T-cell (primary cell): Measurements from ENCODE around the gene PHF21A. TPM values are rescaled to one million over a fixed set of nuclear protein-coding genes. Genes with fewer than 3 reads are reported as not detected.

Experiments
- ATAC-seq, 4 experiments: fragments of 200-7000 bp in 3 of 4; fragments of 150-1000 bp in 1 of 4; cut with Tn5 transposase; replicated peaks in 1 of 4; 1 replicate in 3 of 4; 2 replicates in 1 of 4; pipeline ENCODE4 v1.10.0; 2021; ENCODE audit warnings: moderate library complexity in 3 of 4, mild to moderate bottlenecking in 2 of 4, moderate number of reproducible peaks in 1 of 4
- CTCF ChIA-PET, 2 donors: fragments of 300-600 bp; sonication (Branson Sonifier 250); formaldehyde crosslinking; loops; one replicate each; lab custom pipeline; 2022; ENCODE audit warnings: antibody characterized with exemption in 2 of 2; lab: Charles Lee
- POLR2A ChIA-PET, 2 donors: fragments of 300-600 bp; sonication (Branson Sonifier 250); formaldehyde crosslinking; loops; one replicate each; lab custom pipeline; 2022; ENCODE audit warnings: antibody characterized with exemption in 2 of 2; lab: Charles Lee
- DNase-seq, 35 experiments: peaks; one replicate each; pipeline versions ENCODE4 v3.0.0 to v3.0.0-alpha.2; 2013 to 2023
- H3K27ac ChIP-seq: one replicate; pipeline ENCODE4 v1.5.1; 2013; ENCODE audit warnings: low read length
- H3K27me3 ChIP-seq, 2 experiments: replicated peaks in 1 of 2; 1 replicate in 1 of 2; 2 replicates in 1 of 2; pipeline versions ENCODE4 v1.6.1 to v1.7.0; 2013; ENCODE audit warnings: low read length in 1 of 2, mixed read lengths in 1 of 2; ENCODE audit not compliant: control insufficient read depth in 2 of 2, insufficient read depth in 2 of 2; ENCODE audit errors: extremely low read depth in 1 of 2
- H3K36me3 ChIP-seq, 2 donors: 1 replicate in 1 of 2; 2 replicates in 1 of 2; pipeline versions ENCODE4 v1.6.1 to v1.7.0; 2013; ENCODE audit warnings: low read length in 1 of 2; ENCODE audit not compliant: control insufficient read depth in 2 of 2, insufficient read depth in 1 of 2; ENCODE audit errors: extremely low read depth in 1 of 2
- H3K4me1 ChIP-seq, 2 experiments: 1 replicate in 1 of 2; 2 replicates in 1 of 2; pipeline versions ENCODE4 v1.6.1 to v1.7.0; 2013; ENCODE audit warnings: low read length in 2 of 2, mixed read lengths in 1 of 2; ENCODE audit not compliant: insufficient read depth in 2 of 2, control insufficient read depth in 1 of 2; ENCODE audit errors: extremely low read depth in 1 of 2
- H3K4me3 ChIP-seq, 2 donors: 1 replicate in 1 of 2; 2 replicates in 1 of 2; pipeline versions ENCODE4 v1.5.1 to v1.7.0; 2013; ENCODE audit warnings: mild to moderate bottlenecking in 2 of 2, low read length in 1 of 2, moderate library complexity in 1 of 2; ENCODE audit not compliant: control insufficient read depth in 1 of 2; ENCODE audit errors: extremely low read depth in 1 of 2
- H3K9me3 ChIP-seq: 2 replicates; pipeline ENCODE4 v1.7.0; 2013
- H3K27ac Mint-ChIP-seq, 2 donors: one replicate each; pipeline ENCODE4 v1.8.0; 2020 to 2021; ENCODE audit warnings: mild to moderate bottlenecking in 2 of 2, mixed read lengths in 2 of 2
- H3K27me3 Mint-ChIP-seq, 2 donors: one replicate each; pipeline ENCODE4 v1.8.0; 2021 to 2022; ENCODE audit warnings: mixed read lengths in 2 of 2
- H3K36me3 Mint-ChIP-seq: one replicate; pipeline ENCODE4 v1.8.0; 2021; ENCODE audit warnings: mixed read lengths
- H3K4me1 Mint-ChIP-seq, 3 donors: one replicate each; pipeline ENCODE4 v1.8.0; 2020 to 2022; ENCODE audit warnings: mixed read lengths in 3 of 3, mild to moderate bottlenecking in 1 of 3
- H3K4me3 Mint-ChIP-seq, 3 donors: one replicate each; pipeline ENCODE4 v1.8.0; 2020 to 2022; ENCODE audit warnings: mild to moderate bottlenecking in 3 of 3, mixed read lengths in 3 of 3, moderate library complexity in 3 of 3
- H3K9me3 Mint-ChIP-seq, 3 donors: one replicate each; pipeline ENCODE4 v1.8.0; 2020 to 2022; ENCODE audit warnings: mixed read lengths in 3 of 3
- WGBS: methylation state at CpG from one replicate; pipeline ENCODE4 v1.1.5; 2013; ENCODE audit warnings: missing lambda C conversion rate; ENCODE audit not compliant: insufficient coverage; 5-methylcytosine and 5-hydroxymethylcytosine counted together
- total RNA-seq, 35 experiments: library from RNA in 6 of 35; stranded (reverse) in 6 of 35; fragments of 120-200 nt in 1 of 35; gene quantifications; one replicate each; pipeline versions ENCODE4 v1.2.1 to v1.2.4 and lab custom pipeline; 2013 to 2026

PHF21A gene
- total RNA-seq, 5 donors from 2014 or later (not counting 1 experiment from before 2014, with no cell fraction given): 45.5 to 82.9 (median 57.4) TPM

GRCh38 chr11:46047520-46047919 lies 73.7 kb downstream of the PHF21A start:
- H3K4me1 Mint-ChIP-seq: peaks cover 10 to 16% (median 14%) of the 10 kb centered on the region in 3 donors
- H3K27ac ChIP-seq: no peak overlapping the region
- ChIA-PET POLR2A (no interaction called here), CTCF (no interaction called here)
- H3K36me3 Mint-ChIP-seq: peaks cover 47% of the 10 kb centered on the region
- no peak for DNase-seq
- H3K36me3 ChIP-seq: peaks cover 0 to 9% of the 10 kb centered on the region in 2 donors
- H3K4me1 ChIP-seq: no peaks in the 10 kb centered on the region
- no peak overlapping the region for H3K4me3 ChIP-seq
- H3K27ac Mint-ChIP-seq: no peak overlapping the region
- H3K27me3 Mint-ChIP-seq: no peaks in the 10 kb centered on the region
- no peaks in the 10 kb centered on the region for H3K9me3 ChIP-seq
- H3K9me3 Mint-ChIP-seq: peaks cover 0 to 7% (median 3%) of the 10 kb centered on the region in 3 donors
- ATAC-seq: no peak
- no peaks in the 10 kb centered on the region for H3K27me3 ChIP-seq
- H3K4me3 Mint-ChIP-seq: no peak overlapping the region

DNA sequence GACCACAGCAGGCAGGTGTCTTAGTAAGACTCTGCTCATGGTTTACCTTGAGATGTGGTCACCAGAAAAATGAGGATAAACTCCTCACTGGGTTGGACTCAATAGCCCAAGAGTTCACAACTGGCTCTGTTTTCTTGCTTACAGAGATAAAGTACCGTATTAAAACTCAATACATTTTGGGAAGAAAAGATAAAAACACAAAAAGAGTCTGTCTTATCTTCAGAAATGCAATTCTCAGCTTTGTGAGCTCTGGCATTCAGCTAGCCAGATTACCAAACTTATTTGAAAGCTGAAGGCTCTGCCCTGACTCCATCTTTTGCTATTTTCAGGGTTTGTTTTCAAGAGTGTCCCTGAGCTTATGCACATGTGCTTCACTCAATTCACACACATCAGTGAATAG lies 75.4 kb downstream of the PHF21A start:
- no peak for ATAC-seq
- Mint-ChIP-seq H3K36me3 (peaks cover 38% of the 10 kb centered on the region), H3K4me3 (no peak overlapping the region), H3K4me1 (peaks cover 22 to 32% (median 23%) of the 10 kb centered on the region in 3 donors), H3K27ac (peak overlapping the region in 1 of 2 donors; percentile 4), H3K9me3 (peaks cover 0 to 7% (median 3%) of the 10 kb centered on the region in 3 donors), H3K27me3 (no peaks in the 10 kb centered on the region)
- Histone ChIP-seq H3K9me3 (no peaks in the 10 kb centered on the region), H3K27ac (no peak overlapping the region), H3K36me3 (peaks cover 0 to 9% of the 10 kb centered on the region in 2 donors), H3K4me1 (peaks cover 0 to 2% of the 10 kb centered on the region in 2 experiments), H3K4me3 (no peak overlapping the region), H3K27me3 (no peaks in the 10 kb centered on the region)
- ChIA-PET POLR2A (no interaction called here), CTCF (interaction anchor here in 1 of 2 donors (0.6 kb wide), 1 partner anchor 464 kb away, joined by 3 read pairs; no protein-coding TSS in a partner anchor)
- no CpG with 5 or more reads among the region's 1 CpG for WGBS
- no peak for DNase-seq

- no CpG with 5 or more reads among the region's 2 CpGs for WGBS
- no peak for DNase-seq
- no peak for ATAC-seq
- ChIA-PET CTCF (no interaction called here), POLR2A (interaction anchor here in 1 of 2 donors (0.5 to 0.6 kb wide), 2 partner anchors 529 to 534 kb away, joined by 3 to 7 read pairs; no protein-coding TSS in a partner anchor)
- Mint-ChIP-seq H3K27me3 (no peaks in the 10 kb centered on the region), H3K27ac (no peak overlapping the region), H3K9me3 (peaks cover 0 to 7% (median 3%) of the 10 kb centered on the region in 3 donors), H3K36me3 (peaks cover 29% of the 10 kb centered on the region), H3K4me1 (peaks cover 32 to 42% (median 32%) of the 10 kb centered on the region in 3 donors), H3K4me3 (no peak overlapping the region)
- no peak overlapping the region for H3K27ac ChIP-seq
- no peaks in the 10 kb centered on the region for H3K27me3 ChIP-seq
- peaks cover 0 to 3% of the 10 kb centered on the region in 2 experiments for H3K4me1 ChIP-seq
- H3K36me3 ChIP-seq: peaks cover 0 to 4% of the 10 kb centered on the region in 2 donors
- no peaks in the 10 kb centered on the region for H3K9me3 ChIP-seq
- H3K4me3 ChIP-seq: no peak overlapping the region
Observed at GRCh38 chr11:46044601-46045000, 76.7 kb downstream of the PHF21A start.

DNA sequence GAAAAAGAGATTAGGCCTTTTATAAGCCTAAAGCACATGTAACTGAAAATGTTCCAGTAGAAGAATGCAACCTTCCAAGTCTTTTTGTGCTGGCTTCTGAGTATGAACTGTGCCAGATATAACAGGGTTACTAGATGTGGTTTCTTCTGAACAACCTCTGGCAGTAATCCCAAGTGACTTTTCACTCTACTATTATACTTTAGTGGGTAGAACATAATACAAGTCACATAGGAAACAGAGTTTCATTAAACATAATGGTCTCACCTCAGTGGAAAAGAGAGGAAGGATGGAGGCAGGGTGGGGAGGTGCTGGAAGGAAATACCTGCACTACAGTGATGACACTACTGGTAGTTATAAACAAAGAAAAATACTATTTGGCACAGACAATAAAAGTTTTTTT lies 81.3 kb downstream of the PHF21A start:
- H3K36me3 Mint-ChIP-seq: peaks cover 9% of the 10 kb centered on the region
- no peak overlapping the region for H3K27ac ChIP-seq
- no peaks in the 10 kb centered on the region for H3K27me3 Mint-ChIP-seq
- H3K9me3 ChIP-seq: no peaks in the 10 kb centered on the region
- peak overlapping the region; percentile 14 to 29 for H3K27ac Mint-ChIP-seq
- no peak for ATAC-seq
- peaks cover 0 to 3% of the 10 kb centered on the region in 2 experiments for H3K4me1 ChIP-seq
- H3K4me3 ChIP-seq: no peak overlapping the region
- CTCF ChIA-PET: interaction anchor here (0.5 to 0.6 kb wide), 2 partner anchors 501 to 1415 kb away, joined by 3 to 5 read pairs; no protein-coding TSS in a partner anchor
- H3K27me3 ChIP-seq: no peaks in the 10 kb centered on the region
- no peaks in the 10 kb centered on the region for H3K9me3 Mint-ChIP-seq
- H3K36me3 ChIP-seq: no peaks in the 10 kb centered on the region
- peaks cover 29 to 34% (median 33%) of the 10 kb centered on the region in 3 donors for H3K4me1 Mint-ChIP-seq
- POLR2A ChIA-PET: interaction anchor here in 1 of 2 donors (0.6 kb wide), 1 partner anchor 41 kb away, joined by 3 read pairs; no protein-coding TSS in a partner anchor
- no peak overlapping the region for H3K4me3 Mint-ChIP-seq
- no peak for DNase-seq

DNA sequence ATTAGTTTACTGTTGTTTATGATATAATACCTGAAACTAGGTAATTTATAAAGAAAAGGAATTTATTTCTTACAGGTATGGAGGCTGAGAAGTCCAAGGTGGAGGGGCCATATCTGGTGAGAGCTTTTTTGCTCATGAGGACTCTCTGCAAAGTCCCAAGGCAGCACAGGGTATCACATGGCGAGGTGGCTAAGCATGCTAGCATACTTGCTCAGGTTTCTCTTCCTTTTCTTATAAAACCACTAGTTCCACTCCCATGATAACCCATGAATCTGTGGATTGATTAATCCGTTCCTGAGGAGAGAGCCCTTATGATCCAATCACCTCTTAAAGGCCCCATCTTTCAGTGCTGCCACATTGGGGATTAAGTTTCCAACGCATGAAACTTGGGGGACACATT lies 82.7 kb downstream of the PHF21A start:
- Mint-ChIP-seq H3K4me1 (peaks cover 29 to 33% (median 30%) of the 10 kb centered on the region in 3 donors), H3K27me3 (no peaks in the 10 kb centered on the region)

DNA sequence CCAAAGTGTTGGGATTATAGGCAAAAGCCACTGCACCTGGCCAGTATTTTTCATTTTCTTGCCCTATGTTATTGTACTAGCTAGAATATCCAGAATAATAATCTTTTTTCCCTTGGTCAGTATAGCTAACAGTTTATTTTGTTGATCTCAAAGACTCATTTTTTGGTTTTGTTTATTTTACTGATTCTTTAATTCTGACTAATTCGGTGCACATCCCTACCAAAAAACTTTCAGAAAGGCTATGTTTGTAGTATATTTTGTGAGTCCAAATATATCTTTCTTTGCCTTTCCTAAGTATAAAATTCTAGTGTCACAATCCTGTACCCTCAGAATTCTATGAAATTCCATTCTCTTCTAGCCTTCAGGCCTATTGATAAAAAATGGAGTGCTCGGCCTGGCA lies 84.3 kb downstream of the PHF21A start:
- no peak overlapping the region for H3K4me3 Mint-ChIP-seq
- H3K4me1 Mint-ChIP-seq: peaks cover 20 to 28% (median 23%) of the 10 kb centered on the region in 3 donors
- H3K27ac ChIP-seq: no peak overlapping the region
- H3K9me3 ChIP-seq: no peaks in the 10 kb centered on the region
- ChIA-PET CTCF (no interaction called here), POLR2A (no interaction called here)
- H3K4me3 ChIP-seq: no peak overlapping the region
- H3K9me3 Mint-ChIP-seq: no peaks in the 10 kb centered on the region
- no peaks in the 10 kb centered on the region for H3K27me3 ChIP-seq
- peaks cover 6% of the 10 kb centered on the region for H3K36me3 Mint-ChIP-seq
- no peaks in the 10 kb centered on the region for H3K27me3 Mint-ChIP-seq
- ATAC-seq (no peak), DNase-seq (no peak)
- peaks cover 0 to 3% of the 10 kb centered on the region in 2 experiments for H3K4me1 ChIP-seq
- H3K36me3 ChIP-seq: peaks cover 0 to 2% of the 10 kb centered on the region in 2 donors
- H3K27ac Mint-ChIP-seq: no peak overlapping the region
- WGBS: no CpG with 5 or more reads among the region's 2 CpGs

More for the DNA sequence above, 82.7 kb downstream of the PHF21A start:
- ChIA-PET CTCF (no interaction called here), POLR2A (no interaction called here)
- ATAC-seq (no peak), DNase-seq (no peak)
- peaks cover 0 to 3% of the 10 kb centered on the region in 2 experiments for H3K4me1 ChIP-seq
- no peak overlapping the region for H3K4me3 ChIP-seq
- H3K4me3 Mint-ChIP-seq: no peak overlapping the region
- H3K27me3 ChIP-seq: no peaks in the 10 kb centered on the region
- no peak overlapping the region for H3K27ac ChIP-seq
- peaks cover 0 to 2% of the 10 kb centered on the region in 2 donors for H3K36me3 ChIP-seq
- no peaks in the 10 kb centered on the region for H3K9me3 Mint-ChIP-seq
- H3K36me3 Mint-ChIP-seq: peaks cover 9% of the 10 kb centered on the region
- H3K9me3 ChIP-seq: no peaks in the 10 kb centered on the region
- H3K27ac Mint-ChIP-seq: no peak overlapping the region
- 80% methylated on average over 1 of the region's 3 CpGs for WGBS
